ENCODE data around the gene RALGAPA2.

Gene RALGAPA2

GRCh38 chr20:20561172-20561571 lies 151.3 kb downstream of the RALGAPA2 start:
- Histone ChIP-seq H3K4me2 (ENCODE audit: low read depth, low read length, poor library complexity, severe bottlenecking) (no peak overlapping the region), H3K79me2 (ENCODE audit: insufficient read depth, low read length) (no peaks in the 10 kb centered on the region), H2AFZ (ENCODE audit: low read length) (no peak overlapping the region), H3K9ac (ENCODE audit: low read depth, low read length, poor library complexity, severe bottlenecking) (no peak overlapping the region), H3K9me3 (ENCODE audit: insufficient read depth, low read depth, low read length) (no peaks in the 10 kb centered on the region), H3K9me2 (replicated peaks; ENCODE audit: low read depth, low read length) (no peaks in the 10 kb centered on the region), H3K4me1 (ENCODE audit: insufficient read depth, low read length, poor library complexity, severe bottlenecking) (no peaks in the 10 kb centered on the region), H3K36me3 (ENCODE audit: insufficient read depth, low read length) (no peaks in the 10 kb centered on the region), H4K20me1 (ENCODE audit: insufficient read depth, low read length, poor library complexity, severe bottlenecking) (no peaks in the 10 kb centered on the region), H3K4me3 (ENCODE audit: low read length, poor library complexity, severe bottlenecking) (no peak overlapping the region), H3K27me3 (ENCODE audit: insufficient read depth, low read length, poor library complexity, severe bottlenecking) (no peaks in the 10 kb centered on the region), H3F3A (ENCODE audit: low read depth) (no peaks in the 10 kb centered on the region)
- TF ChIP-seq CTCF (conservative IDR thresholded peaks at IDR 0.05; ENCODE audit: low read length) (no peak), EZH2phosphoT487 (IDR thresholded peaks at IDR 0.05; ENCODE audit: borderline replicate concordance) (no peak)

DNA sequence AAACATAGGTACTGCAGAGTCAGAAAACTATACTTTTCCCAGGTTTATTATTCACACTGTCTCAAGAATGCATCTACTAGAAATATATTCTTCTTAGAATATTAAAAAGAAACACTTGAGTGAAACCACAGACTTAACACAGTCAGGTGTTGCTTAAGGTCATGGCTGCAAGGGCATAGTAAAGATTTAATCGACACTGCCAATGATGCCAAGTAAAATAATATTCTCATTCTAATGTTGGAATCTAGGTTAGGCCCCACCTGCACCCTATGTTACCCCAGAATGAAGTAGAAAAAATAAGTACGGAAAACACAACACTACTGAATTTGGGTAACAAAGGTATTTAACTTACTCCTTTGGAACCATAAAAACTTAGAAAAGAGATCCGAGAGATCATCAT lies 155.0 kb downstream of the RALGAPA2 start:
- no peaks in the 10 kb centered on the region for H3K27me3 ChIP-seq (ENCODE audit: insufficient read depth, low read length, poor library complexity, severe bottlenecking)
- H3K4me3 ChIP-seq (ENCODE audit: low read length, poor library complexity, severe bottlenecking) = no peak overlapping the region
- H3K9ac ChIP-seq (ENCODE audit: low read depth, low read length, poor library complexity, severe bottlenecking) = no peak overlapping the region
- no peaks in the 10 kb centered on the region for H3K9me2 ChIP-seq (replicated peaks; ENCODE audit: low read depth, low read length)
- TF ChIP-seq CTCF (conservative IDR thresholded peaks at IDR 0.05; ENCODE audit: low read length) = no peak
- no peak for TF ChIP-seq EZH2phosphoT487 (IDR thresholded peaks at IDR 0.05; ENCODE audit: borderline replicate concordance)
- no peaks in the 10 kb centered on the region for H3K36me3 ChIP-seq (ENCODE audit: insufficient read depth, low read length)
- H3K4me1 ChIP-seq (ENCODE audit: insufficient read depth, low read length, poor library complexity, severe bottlenecking) = no peaks in the 10 kb centered on the region
- no peak overlapping the region for H3K4me2 ChIP-seq (ENCODE audit: low read depth, low read length, poor library complexity, severe bottlenecking)
- H2AFZ ChIP-seq (ENCODE audit: low read length) = no peak overlapping the region
- H3F3A ChIP-seq (ENCODE audit: low read depth) = no peaks in the 10 kb centered on the region
- H4K20me1 ChIP-seq (ENCODE audit: insufficient read depth, low read length, poor library complexity, severe bottlenecking) = no peaks in the 10 kb centered on the region
- no peaks in the 10 kb centered on the region for H3K9me3 ChIP-seq (ENCODE audit: insufficient read depth, low read depth, low read length)
- no peaks in the 10 kb centered on the region for H3K79me2 ChIP-seq (ENCODE audit: insufficient read depth, low read length)

GRCh38 chr20:20555838-20556237 lies 156.6 kb downstream of the RALGAPA2 start:
- H3K4me1 ChIP-seq (ENCODE audit: insufficient read depth, low read length, poor library complexity, severe bottlenecking) = peaks cover 6% of the 10 kb centered on the region
- H3K9ac ChIP-seq (ENCODE audit: low read depth, low read length, poor library complexity, severe bottlenecking) = no peak overlapping the region
- no peaks in the 10 kb centered on the region for H3K79me2 ChIP-seq (ENCODE audit: insufficient read depth, low read length)
- no peaks in the 10 kb centered on the region for H3F3A ChIP-seq (ENCODE audit: low read depth)
- H4K20me1 ChIP-seq (ENCODE audit: insufficient read depth, low read length, poor library complexity, severe bottlenecking) = no peaks in the 10 kb centered on the region
- H3K9me3 ChIP-seq (ENCODE audit: insufficient read depth, low read depth, low read length) = no peaks in the 10 kb centered on the region
- H3K4me2 ChIP-seq (ENCODE audit: low read depth, low read length, poor library complexity, severe bottlenecking) = no peak overlapping the region
- TF ChIP-seq CTCF (conservative IDR thresholded peaks at IDR 0.05; ENCODE audit: low read length) = no peak
- no peak for TF ChIP-seq EZH2phosphoT487 (IDR thresholded peaks at IDR 0.05; ENCODE audit: borderline replicate concordance)
- H3K27me3 ChIP-seq (ENCODE audit: insufficient read depth, low read length, poor library complexity, severe bottlenecking) = no peaks in the 10 kb centered on the region
- H3K36me3 ChIP-seq (ENCODE audit: insufficient read depth, low read length) = no peaks in the 10 kb centered on the region
- no peaks in the 10 kb centered on the region for H3K9me2 ChIP-seq (replicated peaks; ENCODE audit: low read depth, low read length)
- H3K4me3 ChIP-seq (ENCODE audit: low read length, poor library complexity, severe bottlenecking) = no peak overlapping the region
- H2AFZ ChIP-seq (ENCODE audit: low read length) = no peak overlapping the region
